Neural cell (in vitro differentiated cells): Measurements from ENCODE around the gene AKR1B15. TPM values are rescaled to one million over a fixed set of nuclear protein-coding genes. Genes with fewer than 3 reads are reported as not detected.

Source experiments
- H2AFZ ChIP-seq: fragments of 200-600, 300-800 bp; sonication (generic), shearing (Covaris generic); 2 replicates; pipeline ENCODE4 v1.6.0; 2014; ENCODE audit warnings: low read depth, mild to moderate bottlenecking, antibody characterized with exemption, low read length, moderate library complexity
- H3F3A ChIP-seq: fragments of 200-600 bp; shearing (Covaris generic); 2 replicates; pipeline ENCODE4 v1.6.1; 2016; ENCODE audit warnings: mild to moderate bottlenecking, moderate library complexity, mixed read lengths, antibody characterized with exemption, low read length; ENCODE audit not compliant: insufficient read depth, poor library complexity, severe bottlenecking
- H3K27ac ChIP-seq: fragments of 200-600, 300-800 bp; sonication (generic), shearing (Covaris generic); 2 replicates; pipeline ENCODE4 v1.5.1; 2014; ENCODE audit warnings: mild to moderate bottlenecking, low read length, moderate library complexity
- H3K27me3 ChIP-seq: fragments of 300-800, 200-600 bp; sonication (generic), shearing (Covaris generic); 2 replicates; pipeline ENCODE4 v1.6.0; 2014; ENCODE audit warnings: mild to moderate bottlenecking, low read depth, low read length, moderate library complexity; ENCODE audit not compliant: insufficient read depth
- H3K36me3 ChIP-seq: fragments of 300-800, 200-600 bp; sonication (generic), shearing (Covaris generic); 2 replicates; pipeline ENCODE4 v1.5.1; 2014; ENCODE audit warnings: mild to moderate bottlenecking, antibody characterized with exemption, low read length, moderate library complexity; ENCODE audit not compliant: insufficient read depth
- H3K4me2 ChIP-seq: fragments of 300-800, 200-600 bp; sonication (generic), shearing (Covaris generic); 2 replicates; pipeline ENCODE4 v1.6.0; 2014; ENCODE audit warnings: mild to moderate bottlenecking, low read length
- H3K4me3 ChIP-seq: fragments of 300-800, 200-600 bp; sonication (generic), shearing (Covaris generic); 2 replicates; pipeline ENCODE4 v1.5.1; 2014; ENCODE audit warnings: mild to moderate bottlenecking, low read length, moderate library complexity
- H3K79me2 ChIP-seq: fragments of 200-600 bp; shearing (Covaris generic); replicated peaks from 2 replicates; pipeline ENCODE4 v1.6.0; 2014; ENCODE audit warnings: mild to moderate bottlenecking, low read length, moderate library complexity; ENCODE audit not compliant: insufficient read depth
- H3K9ac ChIP-seq: fragments of 300-800, 200-600 bp; sonication (generic), shearing (Covaris generic); 2 replicates; pipeline ENCODE4 v1.6.1; 2016; ENCODE audit warnings: mild to moderate bottlenecking, low read length, mixed read lengths
- H3K9me2 ChIP-seq: fragments of 200-600 bp; shearing (Covaris generic); 2 replicates; pipeline ENCODE4 v1.6.1; 2016; ENCODE audit warnings: mild to moderate bottlenecking, low read length, mixed read lengths; ENCODE audit not compliant: insufficient read depth
- H3K9me3 ChIP-seq: fragments of 200-600, 300-800 bp; sonication (generic), shearing (Covaris generic); 2 replicates; pipeline ENCODE4 v1.6.1; 2016; ENCODE audit warnings: mild to moderate bottlenecking, mixed run types, low read length, moderate library complexity, mixed read lengths
- H4K20me1 ChIP-seq: fragments of 200-600 bp; shearing (Covaris generic); 2 replicates; pipeline ENCODE4 v1.6.1; 2016; ENCODE audit warnings: mild to moderate bottlenecking, mixed run types; ENCODE audit not compliant: insufficient read depth
- EP300 ChIP-seq: fragments of 450-650 bp; conservative IDR thresholded peaks from 2 replicates; pipeline ENCODE4 v1.6.1; 2014; ENCODE audit warnings: antibody characterized with exemption, mild to moderate bottlenecking, moderate library complexity; ENCODE audit not compliant: poor library complexity, severe bottlenecking
- EZH2 ChIP-seq: fragments of 200-600, 300-800 bp; shearing (Covaris generic), sonication (generic); IDR thresholded peaks from 2 replicates; pipeline ENCODE4 v1.6.1; 2014; ENCODE audit warnings: antibody characterized with exemption, low read length, borderline replicate concordance, mild to moderate bottlenecking; ENCODE audit not compliant: insufficient read depth, poor library complexity, severe bottlenecking
- MXI1 ChIP-seq: fragments of 450-650 bp; conservative IDR thresholded peaks from 2 replicates; pipeline ENCODE4 v1.6.1; 2014; ENCODE audit warnings: antibody characterized with exemption, mild to moderate bottlenecking; ENCODE audit not compliant: poor library complexity, severe bottlenecking
- POLR2AphosphoS5 ChIP-seq: IDR thresholded peaks from 2 replicates; pipeline ENCODE4 v1.6.1; 2012
- RAD21 ChIP-seq: fragments of 450-650 bp; conservative IDR thresholded peaks from 2 replicates; pipeline ENCODE4 v1.6.1; 2014; ENCODE audit warnings: antibody characterized with exemption, mild to moderate bottlenecking, moderate library complexity
- SMC3 ChIP-seq: fragments of 450-650 bp; conservative IDR thresholded peaks from 2 replicates; pipeline ENCODE4 v1.6.1; 2014; ENCODE audit warnings: antibody characterized with exemption, mild to moderate bottlenecking, moderate library complexity; ENCODE audit not compliant: poor library complexity
- TAF1 ChIP-seq: IDR thresholded peaks from 2 replicates; pipeline ENCODE4 v1.6.1; 2012; ENCODE audit warnings: low read depth
- polyA plus RNA-seq: library from polyadenylated mRNA; depleted of rRNA; stranded (reverse); fragments of >200 nt; gene quantifications from 2 replicates; pipeline ENCODE4 v1.2.3, GENCODE V29; 2014
- TF ChIP-seq, protein P1 (sequence below): fragments of 450-650 bp; IDR thresholded peaks from 2 replicates; pipeline ENCODE4 v1.5.1; 2014; ENCODE audit warnings: antibody characterized with exemption, mild to moderate bottlenecking, moderate library complexity; ENCODE audit not compliant: poor library complexity, severe bottlenecking
- TF ChIP-seq, protein P2 (sequence below): IDR thresholded peaks from 2 replicates; pipeline ENCODE4 v1.6.1; 2012; ENCODE audit warnings: borderline replicate concordance

AKR1B15 gene
- polyA plus RNA-seq, 1 donor from 2014 or later = not detected

DNA sequence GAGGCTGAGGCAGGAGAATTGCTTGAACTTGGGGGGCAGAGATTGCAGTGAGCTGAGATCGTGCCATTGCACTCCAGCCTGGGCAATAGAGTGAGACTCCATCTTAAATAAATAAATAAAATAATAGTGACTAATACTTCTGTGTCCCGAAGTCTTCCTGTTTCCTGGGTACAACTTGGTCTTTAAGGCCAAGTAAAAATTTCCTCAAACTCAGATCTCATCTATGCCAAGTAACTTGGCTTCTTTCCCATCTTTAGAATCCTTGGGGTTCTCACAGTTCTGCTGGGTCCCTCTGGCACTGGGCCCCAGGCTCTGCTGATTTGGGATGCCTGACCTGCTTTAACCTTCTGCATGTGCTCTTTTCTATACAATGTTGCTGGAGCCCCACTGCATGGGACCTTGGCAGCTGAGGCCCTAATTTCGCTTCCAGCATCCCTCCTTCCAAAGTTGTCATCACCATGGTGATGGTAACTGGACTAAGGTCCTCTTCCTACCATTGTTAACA, 44.2 kb upstream of the AKR1B15 start:
- Histone ChIP-seq H3K9me2 (no peaks in the 10 kb centered on the region), H4K20me1 (no peaks in the 10 kb centered on the region), H3K36me3 (no peaks in the 10 kb centered on the region), H3K4me2 (no peak overlapping the region), H3K79me2 (no peaks in the 10 kb centered on the region), H3K9ac (no peak overlapping the region), H3K4me3 (no peak overlapping the region), H3F3A (no peaks in the 10 kb centered on the region), H3K9me3 (no peaks in the 10 kb centered on the region), H3K27me3 (no peaks in the 10 kb centered on the region), H2AFZ (no peak overlapping the region), H3K27ac (no peak overlapping the region)
- TF ChIP-seq MXI1 (no peak), EP300 (no peak), POLR2AphosphoS5 (no peak), SMC3 (no peak), TAF1 (no peak), EZH2 (no peak), RAD21 (no peak)
- TF ChIP-seq, protein P1, sequence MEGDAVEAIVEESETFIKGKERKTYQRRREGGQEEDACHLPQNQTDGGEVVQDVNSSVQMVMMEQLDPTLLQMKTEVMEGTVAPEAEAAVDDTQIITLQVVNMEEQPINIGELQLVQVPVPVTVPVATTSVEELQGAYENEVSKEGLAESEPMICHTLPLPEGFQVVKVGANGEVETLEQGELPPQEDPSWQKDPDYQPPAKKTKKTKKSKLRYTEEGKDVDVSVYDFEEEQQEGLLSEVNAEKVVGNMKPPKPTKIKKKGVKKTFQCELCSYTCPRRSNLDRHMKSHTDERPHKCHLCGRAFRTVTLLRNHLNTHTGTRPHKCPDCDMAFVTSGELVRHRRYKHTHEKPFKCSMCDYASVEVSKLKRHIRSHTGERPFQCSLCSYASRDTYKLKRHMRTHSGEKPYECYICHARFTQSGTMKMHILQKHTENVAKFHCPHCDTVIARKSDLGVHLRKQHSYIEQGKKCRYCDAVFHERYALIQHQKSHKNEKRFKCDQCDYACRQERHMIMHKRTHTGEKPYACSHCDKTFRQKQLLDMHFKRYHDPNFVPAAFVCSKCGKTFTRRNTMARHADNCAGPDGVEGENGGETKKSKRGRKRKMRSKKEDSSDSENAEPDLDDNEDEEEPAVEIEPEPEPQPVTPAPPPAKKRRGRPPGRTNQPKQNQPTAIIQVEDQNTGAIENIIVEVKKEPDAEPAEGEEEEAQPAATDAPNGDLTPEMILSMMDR = no peak
- TF ChIP-seq, protein P2, sequence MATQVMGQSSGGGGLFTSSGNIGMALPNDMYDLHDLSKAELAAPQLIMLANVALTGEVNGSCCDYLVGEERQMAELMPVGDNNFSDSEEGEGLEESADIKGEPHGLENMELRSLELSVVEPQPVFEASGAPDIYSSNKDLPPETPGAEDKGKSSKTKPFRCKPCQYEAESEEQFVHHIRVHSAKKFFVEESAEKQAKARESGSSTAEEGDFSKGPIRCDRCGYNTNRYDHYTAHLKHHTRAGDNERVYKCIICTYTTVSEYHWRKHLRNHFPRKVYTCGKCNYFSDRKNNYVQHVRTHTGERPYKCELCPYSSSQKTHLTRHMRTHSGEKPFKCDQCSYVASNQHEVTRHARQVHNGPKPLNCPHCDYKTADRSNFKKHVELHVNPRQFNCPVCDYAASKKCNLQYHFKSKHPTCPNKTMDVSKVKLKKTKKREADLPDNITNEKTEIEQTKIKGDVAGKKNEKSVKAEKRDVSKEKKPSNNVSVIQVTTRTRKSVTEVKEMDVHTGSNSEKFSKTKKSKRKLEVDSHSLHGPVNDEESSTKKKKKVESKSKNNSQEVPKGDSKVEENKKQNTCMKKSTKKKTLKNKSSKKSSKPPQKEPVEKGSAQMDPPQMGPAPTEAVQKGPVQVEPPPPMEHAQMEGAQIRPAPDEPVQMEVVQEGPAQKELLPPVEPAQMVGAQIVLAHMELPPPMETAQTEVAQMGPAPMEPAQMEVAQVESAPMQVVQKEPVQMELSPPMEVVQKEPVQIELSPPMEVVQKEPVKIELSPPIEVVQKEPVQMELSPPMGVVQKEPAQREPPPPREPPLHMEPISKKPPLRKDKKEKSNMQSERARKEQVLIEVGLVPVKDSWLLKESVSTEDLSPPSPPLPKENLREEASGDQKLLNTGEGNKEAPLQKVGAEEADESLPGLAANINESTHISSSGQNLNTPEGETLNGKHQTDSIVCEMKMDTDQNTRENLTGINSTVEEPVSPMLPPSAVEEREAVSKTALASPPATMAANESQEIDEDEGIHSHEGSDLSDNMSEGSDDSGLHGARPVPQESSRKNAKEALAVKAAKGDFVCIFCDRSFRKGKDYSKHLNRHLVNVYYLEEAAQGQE = no peak

DNA sequence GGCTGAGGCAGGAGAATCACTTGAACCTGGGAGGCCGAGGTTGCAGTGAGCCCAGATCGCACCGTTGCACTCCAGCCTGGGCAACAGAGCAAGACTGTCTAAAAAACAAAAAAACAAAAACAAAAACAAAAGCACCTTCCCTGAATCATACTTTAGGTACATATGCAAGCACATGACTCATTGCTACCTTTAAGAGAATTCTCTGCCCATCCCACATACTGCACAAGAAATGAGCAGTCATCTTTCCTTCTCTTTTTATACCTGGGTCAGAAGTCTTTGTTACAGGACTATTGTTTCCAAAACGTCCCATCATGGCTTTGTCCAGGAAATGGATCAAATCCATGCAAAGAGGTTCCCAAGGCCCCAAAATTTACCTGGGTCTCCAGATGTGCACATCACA, 43.1 kb upstream of the AKR1B15 start:
- Histone ChIP-seq H3K4me3 (no peak overlapping the region), H3K4me2 (no peak overlapping the region), H3K9me2 (no peaks in the 10 kb centered on the region), H2AFZ (no peak overlapping the region), H3K27ac (no peak overlapping the region), H3K9me3 (no peaks in the 10 kb centered on the region), H3F3A (no peaks in the 10 kb centered on the region), H3K79me2 (no peaks in the 10 kb centered on the region), H4K20me1 (no peaks in the 10 kb centered on the region), H3K27me3 (no peaks in the 10 kb centered on the region), H3K36me3 (no peaks in the 10 kb centered on the region), H3K9ac (no peak overlapping the region)
- no peak for TF ChIP-seq TAF1
- TF ChIP-seq SMC3 = no peak
- no peak for TF ChIP-seq POLR2AphosphoS5
- no peak for TF ChIP-seq RAD21
- TF ChIP-seq, protein P2 = no peak
- no peak for TF ChIP-seq EZH2
- no peak for TF ChIP-seq MXI1
- TF ChIP-seq, protein P1 = no peak
- no peak for TF ChIP-seq EP300
